ENCODE results near the gene WNT5A. TPM values are rescaled to one million over a fixed set of nuclear protein-coding genes. Genes with fewer than 3 reads are reported as not detected.

The WNT5A gene
- polyA plus RNA-seq, 1 donor, result 11.4 TPM

DNA sequence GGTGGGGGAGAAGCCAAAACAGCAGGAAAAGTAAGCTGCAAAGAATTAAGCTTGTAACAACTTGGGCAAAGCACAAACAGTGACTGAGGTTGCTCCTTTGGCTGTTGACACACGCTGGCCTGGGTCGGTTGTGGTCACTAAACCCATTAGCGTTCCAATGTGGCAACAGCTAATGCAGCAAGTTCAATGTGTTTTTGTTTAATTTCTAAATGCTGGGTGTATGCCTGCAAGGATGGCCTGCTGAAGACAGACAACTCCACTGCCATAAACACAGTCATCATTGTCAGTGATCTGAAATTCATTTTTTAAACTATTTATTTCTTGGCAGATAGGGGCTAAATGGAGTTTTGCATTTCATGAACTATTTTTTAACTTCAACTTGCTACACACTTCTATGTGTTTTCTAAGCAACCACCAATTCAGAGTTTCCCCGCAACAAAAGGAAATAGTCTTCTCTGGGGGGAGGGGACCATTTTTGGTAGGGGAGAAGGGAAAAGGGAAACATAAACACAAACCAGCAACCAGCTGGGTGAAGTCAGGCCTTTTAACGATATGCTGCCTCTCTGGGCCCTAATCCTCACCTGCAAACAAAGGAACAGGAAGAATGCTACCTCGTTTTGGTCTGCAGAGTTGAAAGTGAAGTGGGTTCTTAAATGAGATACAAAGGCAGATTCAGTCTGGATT lies 34.8 kb upstream of the WNT5A start:
- no peak for DNase-seq
- H3K4me1 ChIP-seq (ENCODE audit: control insufficient read depth, insufficient read depth, low read length), result peaks cover 16% of the 10 kb centered on the region
- WGBS (ENCODE audit: insufficient coverage, low lambda C conversion rate), result no CpG with 5 or more reads among the region's 6 CpGs
- no peaks in the 10 kb centered on the region for H3K36me3 ChIP-seq (ENCODE audit: control insufficient read depth, insufficient read depth, low read length)
- H3K4me3 ChIP-seq (ENCODE audit: low read length), result no peak overlapping the region
- no peaks in the 10 kb centered on the region for H3K9me3 ChIP-seq (ENCODE audit: control insufficient read depth, low read depth, low read length)
- no peak overlapping the region for H3K27ac ChIP-seq (ENCODE audit: low read length)
- no peaks in the 10 kb centered on the region for H3K27me3 ChIP-seq (ENCODE audit: control insufficient read depth, insufficient read depth, low read length)

DNA sequence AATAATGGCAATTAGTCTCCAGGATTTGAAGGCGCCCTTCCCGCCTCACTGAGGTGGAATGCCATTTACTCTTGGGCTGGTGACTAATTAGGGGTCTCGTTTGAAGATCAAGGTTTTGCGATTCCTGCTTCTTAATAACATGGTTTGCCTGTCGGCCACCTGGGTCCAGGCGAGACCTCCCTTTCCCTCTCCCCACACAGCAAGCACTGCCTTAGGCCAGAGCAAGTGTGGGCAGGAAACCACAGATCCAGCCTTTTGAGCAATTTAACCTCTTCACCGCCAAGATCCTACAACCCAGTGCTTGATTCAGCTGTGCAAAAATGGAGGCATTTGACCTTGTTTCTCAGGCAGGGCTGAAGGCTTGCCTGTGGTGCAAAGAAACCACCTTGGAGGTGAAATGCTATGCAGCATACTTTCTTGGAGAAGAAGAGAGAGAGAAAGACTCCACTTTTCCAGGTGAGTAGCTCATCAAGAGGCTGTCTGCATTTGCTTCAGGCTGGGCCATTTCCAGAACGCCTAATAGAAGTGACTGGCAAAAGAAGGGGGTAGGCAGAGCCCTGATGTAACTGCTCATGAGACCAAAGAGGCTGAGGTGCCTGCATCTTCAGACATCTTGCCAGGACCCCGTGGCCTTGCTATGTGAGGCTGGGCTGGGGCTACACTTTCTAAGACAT lies 34.1 kb upstream of the WNT5A start:
- Histone ChIP-seq H3K27ac (ENCODE audit: low read length) (no peak overlapping the region), H3K4me3 (ENCODE audit: low read length) (no peak overlapping the region), H3K4me1 (ENCODE audit: control insufficient read depth, insufficient read depth, low read length) (peaks cover 9% of the 10 kb centered on the region), H3K27me3 (ENCODE audit: control insufficient read depth, insufficient read depth, low read length) (no peaks in the 10 kb centered on the region), H3K36me3 (ENCODE audit: control insufficient read depth, insufficient read depth, low read length) (no peaks in the 10 kb centered on the region), H3K9me3 (ENCODE audit: control insufficient read depth, low read depth, low read length) (no peaks in the 10 kb centered on the region)
- no peak for DNase-seq
- no CpG with 5 or more reads among the region's 9 CpGs for WGBS (ENCODE audit: insufficient coverage, low lambda C conversion rate)

DNA sequence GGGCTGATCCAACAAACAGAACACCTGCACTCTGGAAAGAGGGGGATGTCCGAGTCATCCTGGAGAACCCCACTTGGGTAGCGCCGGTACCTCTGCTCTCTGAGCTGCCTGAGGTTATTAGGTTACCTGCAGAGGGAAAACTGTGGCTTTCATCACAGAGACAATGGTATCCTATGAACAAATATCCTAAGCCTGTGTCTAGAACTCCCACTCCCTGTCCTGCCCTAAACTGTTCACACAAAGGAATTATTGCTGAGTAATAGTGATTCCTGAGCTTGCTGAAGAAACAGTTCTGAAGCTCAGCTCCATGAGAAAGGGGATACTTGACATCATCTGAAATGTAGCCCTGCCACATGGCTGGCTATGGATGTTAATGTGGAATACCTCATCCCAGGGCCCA lies 31.9 kb upstream of the WNT5A start:
- H3K27me3 ChIP-seq (ENCODE audit: control insufficient read depth, insufficient read depth, low read length), result peaks cover 5% of the 10 kb centered on the region
- H3K36me3 ChIP-seq (ENCODE audit: control insufficient read depth, insufficient read depth, low read length), result no peaks in the 10 kb centered on the region
- no peaks in the 10 kb centered on the region for H3K9me3 ChIP-seq (ENCODE audit: control insufficient read depth, low read depth, low read length)
- no peak overlapping the region for H3K4me3 ChIP-seq (ENCODE audit: low read length)
- peaks cover 3% of the 10 kb centered on the region for H3K4me1 ChIP-seq (ENCODE audit: control insufficient read depth, insufficient read depth, low read length)
- DNase-seq, result no peak
- no CpG with 5 or more reads among the region's 3 CpGs for WGBS (ENCODE audit: insufficient coverage, low lambda C conversion rate)
- no peak overlapping the region for H3K27ac ChIP-seq (ENCODE audit: low read length)

DNA sequence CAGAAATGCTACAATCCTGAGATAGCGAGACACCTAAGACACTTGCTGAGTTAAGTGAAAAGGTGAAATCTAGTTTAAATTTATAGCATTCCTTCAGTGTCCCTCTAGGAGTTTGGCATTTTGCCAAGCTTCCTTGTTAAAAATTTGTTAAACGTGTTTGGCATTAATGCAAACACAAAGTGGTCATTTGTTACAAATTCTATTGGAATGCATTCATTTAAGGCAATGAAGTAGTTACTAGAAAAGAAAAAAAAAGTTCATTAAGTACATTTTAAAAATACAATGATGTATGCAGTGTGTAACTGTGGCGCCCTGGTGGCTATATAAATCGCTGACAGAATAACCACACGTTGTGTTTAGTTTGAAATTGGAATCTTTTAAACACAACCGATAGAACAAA lies 31.3 kb upstream of the WNT5A start:
- peaks cover 5% of the 10 kb centered on the region for H3K27me3 ChIP-seq (ENCODE audit: control insufficient read depth, insufficient read depth, low read length)
- 70% methylated on average over 3 of the region's 6 CpGs for WGBS (ENCODE audit: insufficient coverage, low lambda C conversion rate)
- DNase-seq, result no peak
- H3K36me3 ChIP-seq (ENCODE audit: control insufficient read depth, insufficient read depth, low read length), result no peaks in the 10 kb centered on the region
- no peaks in the 10 kb centered on the region for H3K9me3 ChIP-seq (ENCODE audit: control insufficient read depth, low read depth, low read length)
- H3K4me3 ChIP-seq (ENCODE audit: low read length), result no peak overlapping the region
- peaks cover 3% of the 10 kb centered on the region for H3K4me1 ChIP-seq (ENCODE audit: control insufficient read depth, insufficient read depth, low read length)
- no peak overlapping the region for H3K27ac ChIP-seq (ENCODE audit: low read length)

DNA sequence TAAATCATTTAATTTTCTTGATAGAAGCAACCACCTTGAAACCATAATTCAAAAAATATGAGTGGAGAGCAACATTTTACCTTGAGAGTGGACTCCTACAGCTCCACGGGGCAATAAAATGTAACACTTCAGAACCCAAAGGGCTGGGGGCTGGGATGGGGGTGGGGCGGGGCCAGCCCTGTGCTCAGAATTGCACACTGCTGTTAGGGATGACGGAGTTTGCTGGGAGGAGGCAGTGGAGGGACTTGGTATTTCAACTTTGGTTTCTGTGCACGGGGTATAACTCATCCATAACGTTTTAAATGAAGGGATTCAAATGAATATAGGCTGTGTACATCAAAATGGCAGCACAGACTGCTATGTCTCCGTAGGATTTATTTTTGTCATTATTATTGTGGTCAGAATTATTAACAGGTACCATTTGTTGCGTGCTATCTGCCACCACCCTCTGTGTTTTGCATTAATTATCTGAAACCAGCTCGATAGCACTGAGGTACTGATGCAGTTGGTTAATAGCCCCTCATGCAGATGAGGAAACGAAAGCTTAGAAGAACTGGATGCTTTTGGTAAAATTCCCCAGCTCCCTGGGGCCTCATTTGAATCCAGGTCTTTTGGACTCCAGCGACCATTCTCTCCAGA lies 29.4 kb upstream of the WNT5A start:
- Histone ChIP-seq H3K4me1 (ENCODE audit: control insufficient read depth, insufficient read depth, low read length) (peaks cover 3% of the 10 kb centered on the region), H3K36me3 (ENCODE audit: control insufficient read depth, insufficient read depth, low read length) (no peaks in the 10 kb centered on the region), H3K9me3 (ENCODE audit: control insufficient read depth, low read depth, low read length) (no peaks in the 10 kb centered on the region), H3K27me3 (ENCODE audit: control insufficient read depth, insufficient read depth, low read length) (peaks cover 5% of the 10 kb centered on the region), H3K27ac (ENCODE audit: low read length) (no peak overlapping the region), H3K4me3 (ENCODE audit: low read length) (no peak overlapping the region)
- 87% methylated on average over 3 of the region's 10 CpGs for WGBS (ENCODE audit: insufficient coverage, low lambda C conversion rate)
- no peak for DNase-seq

DNA sequence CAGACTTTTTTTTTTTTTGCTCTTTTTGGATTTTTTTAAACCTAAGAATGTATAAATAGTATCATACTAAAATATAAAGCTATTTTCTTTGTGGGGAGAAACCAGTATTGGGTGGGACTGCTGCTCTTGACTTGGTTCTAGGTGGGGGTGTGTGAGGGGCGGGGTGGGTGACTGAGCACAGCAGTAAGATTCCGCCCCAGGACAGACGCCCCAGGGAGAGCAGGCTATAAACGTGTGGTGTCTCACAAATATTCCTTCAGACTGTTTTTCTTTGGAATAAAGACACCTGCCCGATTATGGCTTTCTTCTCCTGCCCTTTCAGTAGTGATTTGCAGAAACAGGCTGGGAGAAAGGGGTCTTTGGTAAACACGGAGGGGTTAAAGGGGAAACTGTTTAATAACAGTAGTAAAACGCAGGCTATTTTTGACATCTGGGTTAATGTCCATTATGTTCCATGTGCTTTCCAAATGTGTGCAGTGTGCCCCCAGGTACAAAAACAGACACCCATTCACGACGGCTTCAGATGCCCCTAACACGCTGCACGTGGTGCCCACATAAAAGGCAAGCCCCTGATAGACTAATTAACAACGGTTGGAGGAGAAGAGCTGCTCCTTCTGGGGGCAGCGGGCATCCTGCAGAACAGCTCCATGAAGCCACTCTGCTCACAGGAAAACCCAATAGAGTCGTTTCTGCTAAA lies 28.6 kb upstream of the WNT5A start:
- no peak for DNase-seq
- no peak overlapping the region for H3K4me3 ChIP-seq (ENCODE audit: low read length)
- no peaks in the 10 kb centered on the region for H3K36me3 ChIP-seq (ENCODE audit: control insufficient read depth, insufficient read depth, low read length)
- peaks cover 5% of the 10 kb centered on the region for H3K27me3 ChIP-seq (ENCODE audit: control insufficient read depth, insufficient read depth, low read length)
- no peak overlapping the region for H3K27ac ChIP-seq (ENCODE audit: low read length)
- peaks cover 3% of the 10 kb centered on the region for H3K4me1 ChIP-seq (ENCODE audit: control insufficient read depth, insufficient read depth, low read length)
- no peaks in the 10 kb centered on the region for H3K9me3 ChIP-seq (ENCODE audit: control insufficient read depth, low read depth, low read length)
- WGBS (ENCODE audit: insufficient coverage, low lambda C conversion rate), result 60% methylated on average over 1 of the region's 14 CpGs

DNA sequence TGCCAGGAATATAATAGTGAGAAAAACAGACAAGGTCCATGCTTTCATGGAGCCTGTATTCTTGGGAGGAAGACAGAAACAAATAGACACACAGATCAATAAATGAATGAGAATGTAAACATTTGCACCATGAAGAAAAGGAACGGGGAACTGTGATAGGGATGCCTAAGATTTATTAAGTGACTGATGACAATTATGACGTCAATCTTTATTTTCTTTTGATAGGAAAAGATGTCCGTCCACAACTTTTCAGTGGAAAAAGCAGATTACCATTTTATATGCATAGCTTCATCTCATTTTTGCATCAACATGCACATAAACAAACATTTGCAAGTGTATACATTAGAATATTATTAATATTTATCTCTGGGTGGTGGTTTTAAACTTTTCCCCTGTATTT lies 27.9 kb upstream of the WNT5A start:
- peaks cover 5% of the 10 kb centered on the region for H3K27me3 ChIP-seq (ENCODE audit: control insufficient read depth, insufficient read depth, low read length)
- H3K9me3 ChIP-seq (ENCODE audit: control insufficient read depth, low read depth, low read length), result no peaks in the 10 kb centered on the region
- H3K4me3 ChIP-seq (ENCODE audit: low read length), result no peak overlapping the region
- no peak for DNase-seq
- no peak overlapping the region for H3K27ac ChIP-seq (ENCODE audit: low read length)
- H3K36me3 ChIP-seq (ENCODE audit: control insufficient read depth, insufficient read depth, low read length), result no peaks in the 10 kb centered on the region
- H3K4me1 ChIP-seq (ENCODE audit: control insufficient read depth, insufficient read depth, low read length), result peaks cover 3% of the 10 kb centered on the region
- WGBS (ENCODE audit: insufficient coverage, low lambda C conversion rate), result no CpG with 5 or more reads among the region's 3 CpGs

DNA sequence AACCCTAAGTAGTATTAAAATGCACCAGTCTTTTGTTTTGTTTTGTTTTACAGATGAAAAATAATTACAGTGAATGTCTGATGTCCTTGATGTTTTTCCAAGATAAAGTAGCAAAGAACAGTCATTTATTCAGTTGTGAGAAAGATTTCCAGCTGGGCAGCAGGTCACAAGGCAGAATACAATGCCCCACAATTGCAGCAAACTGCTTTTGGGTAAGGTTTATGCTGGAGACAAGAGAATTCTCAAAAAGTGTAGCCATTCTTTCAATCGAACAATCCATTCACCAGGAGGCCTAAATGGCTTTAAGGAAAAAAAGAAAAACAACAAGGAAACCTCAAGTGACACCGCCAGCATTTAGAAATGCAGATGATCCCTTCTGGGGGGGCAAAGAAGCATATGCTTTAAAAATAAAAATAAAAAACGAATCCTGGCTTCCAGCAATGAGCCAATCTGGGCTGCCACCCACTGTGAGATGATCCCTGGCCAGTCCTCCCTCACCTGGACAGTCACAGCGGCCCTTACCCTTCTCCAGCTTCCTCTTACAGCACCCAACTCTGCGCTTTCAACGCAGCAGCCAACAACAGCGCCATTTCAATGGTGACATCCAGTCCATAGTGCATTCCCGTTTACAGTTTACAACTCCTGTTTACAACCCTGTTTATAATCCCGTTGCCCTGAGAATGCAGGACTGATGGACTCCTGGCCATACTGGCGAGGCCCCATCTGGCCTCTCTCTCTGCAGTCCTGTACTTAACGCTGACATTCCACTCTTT lies 25.7 kb upstream of the WNT5A start:
- Histone ChIP-seq H3K27ac (ENCODE audit: low read length) (peak overlapping the region; percentile 28), H3K9me3 (ENCODE audit: control insufficient read depth, low read depth, low read length) (no peaks in the 10 kb centered on the region), H3K36me3 (ENCODE audit: control insufficient read depth, insufficient read depth, low read length) (no peaks in the 10 kb centered on the region), H3K27me3 (ENCODE audit: control insufficient read depth, insufficient read depth, low read length) (peaks cover 5% of the 10 kb centered on the region), H3K4me1 (ENCODE audit: control insufficient read depth, insufficient read depth, low read length) (peaks cover 3% of the 10 kb centered on the region), H3K4me3 (ENCODE audit: low read length) (no peak overlapping the region)
- 62% methylated on average over 3 of the region's 11 CpGs for WGBS (ENCODE audit: insufficient coverage, low lambda C conversion rate)
- DNase-seq, result peak; percentile 38 to 46

DNA sequence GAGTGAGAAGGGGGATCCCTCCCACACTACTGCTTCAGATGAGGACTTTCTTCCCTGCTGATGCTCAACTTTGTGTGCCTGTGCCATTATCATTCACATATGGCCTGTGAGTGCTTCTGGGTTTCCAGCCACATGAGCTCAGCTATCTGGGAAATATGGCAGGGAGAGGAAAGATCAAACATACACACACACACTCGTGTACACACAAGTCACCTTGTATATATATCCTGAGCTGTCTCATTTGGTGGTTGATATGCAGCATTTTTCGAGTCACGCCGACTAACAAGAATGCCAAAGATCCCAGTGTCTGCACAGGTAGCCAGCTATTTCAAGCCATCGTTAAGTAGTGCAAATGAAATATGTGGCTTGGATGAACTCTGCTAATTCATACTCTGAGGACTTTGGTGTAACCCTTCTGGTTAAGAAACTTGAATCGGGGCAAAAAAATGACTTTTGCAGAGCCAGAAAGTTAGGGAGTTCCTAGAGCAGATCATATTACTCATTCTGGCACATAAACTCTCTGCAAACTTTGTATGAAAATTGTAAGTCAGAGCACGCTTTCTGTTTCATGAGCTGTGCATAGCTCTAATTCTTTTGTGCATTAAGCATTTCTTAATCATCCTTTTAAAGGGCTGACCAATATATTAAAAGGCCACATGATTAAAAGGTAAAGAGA lies 24.9 kb upstream of the WNT5A start:
- H3K9me3 ChIP-seq (ENCODE audit: control insufficient read depth, low read depth, low read length), result no peaks in the 10 kb centered on the region
- no peak overlapping the region for H3K4me3 ChIP-seq (ENCODE audit: low read length)
- no peaks in the 10 kb centered on the region for H3K36me3 ChIP-seq (ENCODE audit: control insufficient read depth, insufficient read depth, low read length)
- WGBS (ENCODE audit: insufficient coverage, low lambda C conversion rate), result no CpG with 5 or more reads among the region's 7 CpGs
- peaks cover 3% of the 10 kb centered on the region for H3K4me1 ChIP-seq (ENCODE audit: control insufficient read depth, insufficient read depth, low read length)
- DNase-seq, result no peak
- no peak overlapping the region for H3K27ac ChIP-seq (ENCODE audit: low read length)
- H3K27me3 ChIP-seq (ENCODE audit: control insufficient read depth, insufficient read depth, low read length), result peaks cover 5% of the 10 kb centered on the region
